Activated CD8-positive, alpha-beta memory T cell treated with anti-CD3 and anti-CD28 coated beads, Interleukin-2, amount 50 U/mL, for 4 hours (primary cell): ENCODE data around the gene RBM22.

Experiments
- DNase-seq: peaks from one replicate; pipeline ENCODE4 v3.0.0-alpha.2; 2020

Gene RBM22

GRCh38 chr5:150651924-150652671, 48.8 kb downstream of the RBM22 start:
- no peak for DNase-seq

- no peak for DNase-seq
These were observed 49.5 kb downstream of the RBM22 start for GRCh38 chr5:150651382-150651781.

- no peak for DNase-seq
These were observed 50.5 kb downstream of the RBM22 start for GRCh38 chr5:150650021-150651006.

GRCh38 chr5:150649108-150650020, 51.5 kb downstream of the RBM22 start:
- no peak for DNase-seq

GRCh38 chr5:150648294-150649107, 52.4 kb downstream of the RBM22 start:
- DNase-seq: no peak

GRCh38 chr5:150647275-150648251, 53.3 kb downstream of the RBM22 start:
- DNase-seq: no peak

GRCh38 chr5:150645070-150645700, 55.7 kb downstream of the RBM22 start:
- no peak for DNase-seq

GRCh38 chr5:150644514-150644913, 56.3 kb downstream of the RBM22 start:
- no peak for DNase-seq

GRCh38 chr5:150644058-150644457, 56.8 kb downstream of the RBM22 start:
- no peak for DNase-seq

- no peak for DNase-seq
These were observed 57.7 kb downstream of the RBM22 start for GRCh38 chr5:150642991-150643710.

- DNase-seq: no peak
These were observed 58.3 kb downstream of the RBM22 start for GRCh38 chr5:150642567-150642927.

GRCh38 chr5:150641824-150642566, 58.9 kb downstream of the RBM22 start:
- no peak for DNase-seq

- DNase-seq: no peak
These were observed 59.8 kb downstream of the RBM22 start for GRCh38 chr5:150641006-150641570.
